Breast epithelium (tissue), 3 donors: ENCODE data around the gene CREB1.

Experiments used
- POLR2A ChIP-seq: fragments of 450-650 bp; IDR thresholded peaks from one replicate; pipeline ENCODE4 v1.6.1; 2016; ENCODE audit warnings: antibody characterized with exemption, mild to moderate bottlenecking, moderate library complexity
- TF ChIP-seq, protein P1 (sequence below), 3 donors: fragments of 450-650 bp; IDR thresholded peaks; one replicate each; pipeline ENCODE4 v1.5.1; 2016 to 2017; ENCODE audit warnings: antibody characterized with exemption in 3 of 3, mild to moderate bottlenecking in 3 of 3, moderate library complexity in 3 of 3

DNA sequence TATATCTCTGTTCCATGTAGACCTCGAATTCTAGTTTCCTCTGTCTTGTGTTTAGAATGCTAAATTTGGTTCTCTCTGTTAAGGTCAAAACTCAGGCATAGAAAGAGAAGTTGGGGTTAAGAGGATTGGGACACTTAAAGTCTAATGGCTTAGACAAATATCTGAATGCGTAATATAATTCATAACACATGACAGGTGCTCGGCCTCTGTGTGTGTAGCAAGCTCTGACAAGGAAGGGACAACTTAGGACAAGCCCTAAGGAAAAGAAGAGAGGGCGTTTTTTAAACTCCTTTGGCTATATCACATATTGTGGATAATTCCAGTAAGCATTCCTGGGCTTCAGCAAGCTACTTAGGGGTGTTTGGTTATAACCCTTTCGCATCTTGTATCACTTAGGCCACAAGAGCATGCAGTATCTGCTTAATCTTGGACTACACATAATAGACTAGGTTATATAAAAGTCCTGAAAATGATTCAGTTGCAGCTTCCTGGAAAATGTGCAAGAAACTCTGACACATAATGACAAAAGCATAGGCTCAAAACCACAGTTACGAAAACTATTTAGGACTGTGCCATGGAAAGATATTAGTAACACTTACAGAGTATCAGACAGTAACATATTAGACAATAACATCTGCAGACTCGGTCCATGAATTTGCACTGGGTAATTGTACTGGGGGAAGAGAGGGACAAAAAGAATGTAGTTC lies 16.1 kb upstream of the CREB1 start:
- TF ChIP-seq, protein P1, sequence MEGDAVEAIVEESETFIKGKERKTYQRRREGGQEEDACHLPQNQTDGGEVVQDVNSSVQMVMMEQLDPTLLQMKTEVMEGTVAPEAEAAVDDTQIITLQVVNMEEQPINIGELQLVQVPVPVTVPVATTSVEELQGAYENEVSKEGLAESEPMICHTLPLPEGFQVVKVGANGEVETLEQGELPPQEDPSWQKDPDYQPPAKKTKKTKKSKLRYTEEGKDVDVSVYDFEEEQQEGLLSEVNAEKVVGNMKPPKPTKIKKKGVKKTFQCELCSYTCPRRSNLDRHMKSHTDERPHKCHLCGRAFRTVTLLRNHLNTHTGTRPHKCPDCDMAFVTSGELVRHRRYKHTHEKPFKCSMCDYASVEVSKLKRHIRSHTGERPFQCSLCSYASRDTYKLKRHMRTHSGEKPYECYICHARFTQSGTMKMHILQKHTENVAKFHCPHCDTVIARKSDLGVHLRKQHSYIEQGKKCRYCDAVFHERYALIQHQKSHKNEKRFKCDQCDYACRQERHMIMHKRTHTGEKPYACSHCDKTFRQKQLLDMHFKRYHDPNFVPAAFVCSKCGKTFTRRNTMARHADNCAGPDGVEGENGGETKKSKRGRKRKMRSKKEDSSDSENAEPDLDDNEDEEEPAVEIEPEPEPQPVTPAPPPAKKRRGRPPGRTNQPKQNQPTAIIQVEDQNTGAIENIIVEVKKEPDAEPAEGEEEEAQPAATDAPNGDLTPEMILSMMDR (IDR thresholded peaks at IDR 0.05), result no peak
- TF ChIP-seq POLR2A, result no peak
